ENCODE measurements around the gene MAGEL2.

The MAGEL2 gene

GRCh38 chr15:23647421-23648370 is at the start of gene MAGEL2:
Gene MAGEL2, minus strand, starts transcription at chr15:23647867. Its CDS starts 125 bp downstream, at chr15:23647742.
- no peak for FAIRE-seq

GRCh38 chr15:23695282-23695681 is 47.6 kb upstream of the MAGEL2 start:
- FAIRE-seq, result no peak

- no peak for FAIRE-seq
Measured at GRCh38 chr15:23694592-23694991, 46.9 kb upstream of the MAGEL2 start.

GRCh38 chr15:23690450-23690852 is 42.8 kb upstream of the MAGEL2 start:
- FAIRE-seq, result peak; percentile 45

GRCh38 chr15:23690015-23690414 is 42.3 kb upstream of the MAGEL2 start:
- FAIRE-seq, result no peak

- no peak for FAIRE-seq
Measured at GRCh38 chr15:23687143-23687470, 39.4 kb upstream of the MAGEL2 start, which contains the start of gene NDN. Gene NDN, minus strand, starts transcription at chr15:23687305. Its CDS starts 88 bp downstream, at chr15:23687217.

GRCh38 chr15:23686466-23687142 is 38.9 kb upstream of the MAGEL2 start:
- FAIRE-seq, result no peak

- FAIRE-seq, result no peak
Measured at GRCh38 chr15:23671481-23671880, 23.8 kb upstream of the MAGEL2 start.

GRCh38 chr15:23670970-23671369 is 23.3 kb upstream of the MAGEL2 start:
- FAIRE-seq, result no peak

- FAIRE-seq, result no peak
Measured at GRCh38 chr15:23663232-23663631, 15.6 kb upstream of the MAGEL2 start.

GRCh38 chr15:23648920-23649515 is 1.4 kb upstream of the MAGEL2 start:
- no peak for FAIRE-seq

- FAIRE-seq, result no peak
Measured at GRCh38 chr15:23647001-23647295, 719 bp downstream of the MAGEL2 start.

- no peak for FAIRE-seq
Measured at GRCh38 chr15:23646165-23647000, 1.3 kb downstream of the MAGEL2 start.

- no peak for FAIRE-seq
Measured at GRCh38 chr15:23645371-23646164, 2.1 kb downstream of the MAGEL2 start.

- no peak for FAIRE-seq
Measured at GRCh38 chr15:23644829-23645228, 2.8 kb downstream of the MAGEL2 start.

GRCh38 chr15:23642413-23643044 is 5.1 kb downstream of the MAGEL2 start:
- no peak for FAIRE-seq

- FAIRE-seq, result no peak
Measured at GRCh38 chr15:23634181-23634580, 13.5 kb downstream of the MAGEL2 start.

GRCh38 chr15:23629234-23629805 is 18.3 kb downstream of the MAGEL2 start:
- peak; percentile 82 for FAIRE-seq

GRCh38 chr15:23628612-23629233 is 18.9 kb downstream of the MAGEL2 start:
- no peak for FAIRE-seq

- FAIRE-seq, result no peak
Measured at GRCh38 chr15:23616536-23616935, 31.1 kb downstream of the MAGEL2 start.

- FAIRE-seq, result no peak
Measured at GRCh38 chr15:23606226-23606625, 41.4 kb downstream of the MAGEL2 start.
